Endothelial cell of umbilical vein (primary cell): ENCODE results near the gene HTR3B. TPM values are rescaled to one million over a fixed set of nuclear protein-coding genes. Genes with fewer than 3 reads are reported as not detected.

ENCODE experiments used
- BruUV-seq: library from RNA; stranded (reverse); fragments of 400-500 nt; replicated peaks from 2 replicates; lab custom pipeline; 2021; lab: Mats Ljungman, UMichigan
- CTCF ChIA-PET: fragments of 300-600, 350-600 bp; sonication (Branson Sonifier 250); formaldehyde crosslinking; loops from one replicate; lab custom pipeline; 2021; ENCODE audit warnings: antibody characterized with exemption, inconsistent platforms; lab: Charles Lee
- POLR2A ChIA-PET: fragments of 300-600, 350-600 bp; sonication (Branson Sonifier 250); formaldehyde crosslinking; loops from one replicate; lab custom pipeline; 2021; ENCODE audit warnings: antibody characterized with exemption, inconsistent platforms; lab: Charles Lee
- DNase-seq: peaks from one replicate; pipeline ENCODE4 v3.0.0-alpha.2; 2011; ENCODE audit warnings: low read depth, low spot score
- FAIRE-seq: peaks from 2 replicates; lab custom pipeline; 2011; peaks lifted over from hg19 to GRCh38; lab: Jason Lieb, UNC
- H2AFZ ChIP-seq: 2 replicates; pipeline ENCODE4 v1.6.0; 2012; ENCODE audit warnings: low read depth, low read length, control low read depth, inconsistent platforms
- H3K27ac ChIP-seq: 2 replicates; pipeline ENCODE4 v1.5.1; 2011; ENCODE audit warnings: low read depth, mild to moderate bottlenecking, control low read depth, low read length, moderate library complexity; ENCODE audit not compliant: insufficient read depth
- H3K27me3 ChIP-seq, 2 experiments: 2 replicates each; pipeline versions ENCODE4 v1.6.0 to v1.6.1; 2011; ENCODE audit warnings: low read length in 2 of 2, mixed read lengths in 1 of 2; ENCODE audit not compliant: control insufficient read depth in 2 of 2, insufficient read depth in 2 of 2
- H3K36me3 ChIP-seq, 2 experiments: 2 replicates in 1 of 2; 3 replicates in 1 of 2; pipeline ENCODE4 v1.5.1; 2011; ENCODE audit warnings: low read length in 2 of 2, mild to moderate bottlenecking in 1 of 2, moderate library complexity in 1 of 2; ENCODE audit not compliant: control insufficient read depth in 2 of 2, insufficient read depth in 2 of 2; ENCODE audit errors: extremely low read depth in 1 of 2
- H3K4me1 ChIP-seq: 3 replicates; pipeline ENCODE4 v1.5.1; 2011; ENCODE audit warnings: mild to moderate bottlenecking, low read length; ENCODE audit not compliant: control insufficient read depth, insufficient read depth; ENCODE audit errors: extremely low read depth
- H3K4me2 ChIP-seq: 2 replicates; pipeline ENCODE4 v1.6.1; 2011; ENCODE audit warnings: low read length, control low read depth, mixed read lengths; ENCODE audit not compliant: insufficient read depth
- H3K4me3 ChIP-seq, 3 experiments: fragments of 200-600 bp in 1 of 3; sonication (generic), shearing (Covaris generic) in 1 of 3; replicated peaks in 1 of 3; 2 replicates each; pipeline ENCODE4 v1.5.1; 2011 to 2016; ENCODE audit warnings: control low read depth in 3 of 3, low read length in 3 of 3, mild to moderate bottlenecking in 2 of 3, inconsistent platforms in 1 of 3, low read depth in 1 of 3, moderate library complexity in 1 of 3; ENCODE audit not compliant: insufficient read depth in 1 of 3
- H3K79me2 ChIP-seq: 2 replicates; pipeline ENCODE4 v1.6.0; 2012; ENCODE audit warnings: low read length, inconsistent platforms; ENCODE audit not compliant: control insufficient read depth, insufficient read depth
- H3K9ac ChIP-seq: replicated peaks from 2 replicates; pipeline ENCODE3; 2011; ENCODE audit warnings: low read length, control low read depth; ENCODE audit not compliant: insufficient read depth; ENCODE audit errors: extremely low read depth
- H3K9me1 ChIP-seq: replicated peaks from 3 replicates; pipeline ENCODE4 v1.6.0; 2011; ENCODE audit warnings: mild to moderate bottlenecking, low read length; ENCODE audit not compliant: control insufficient read depth, insufficient read depth; ENCODE audit errors: extremely low read depth
- H3K9me3 ChIP-seq: replicated peaks from 2 replicates; pipeline ENCODE4 v1.5.1; 2012; ENCODE audit warnings: low read length, inconsistent platforms; ENCODE audit not compliant: control insufficient read depth, insufficient read depth
- H4K20me1 ChIP-seq: replicated peaks from 2 replicates; pipeline ENCODE3; 2011; ENCODE audit warnings: mild to moderate bottlenecking, low read length; ENCODE audit not compliant: control insufficient read depth, insufficient read depth; ENCODE audit errors: extremely low read depth
- EZH2 ChIP-seq: IDR thresholded peaks from 2 replicates; pipeline ENCODE4 v1.6.1; 2012; ENCODE audit warnings: borderline replicate concordance, low read depth, mild to moderate bottlenecking, moderate library complexity, low read length, inconsistent platforms; ENCODE audit not compliant: severe bottlenecking
- FOS ChIP-seq: IDR thresholded peaks from 2 replicates; pipeline ENCODE4 v1.6.1; 2011; ENCODE audit warnings: mild to moderate bottlenecking, low read length, moderate library complexity, borderline replicate concordance; ENCODE audit not compliant: insufficient read depth
- GATA2 ChIP-seq: IDR thresholded peaks from 2 replicates; pipeline ENCODE4 v1.7.0; 2011; ENCODE audit warnings: low read depth, mild to moderate bottlenecking, moderate library complexity, mixed read lengths, low read length; ENCODE audit not compliant: insufficient read length, insufficient read depth
- JUN ChIP-seq: IDR thresholded peaks from 2 replicates; pipeline ENCODE4 v1.6.1; 2011; ENCODE audit warnings: borderline replicate concordance, low read depth; ENCODE audit not compliant: insufficient read length, insufficient read depth
- MYC ChIP-seq: IDR thresholded peaks from one replicate; pipeline ENCODE4 v1.6.1; 2011; ENCODE audit warnings: mild to moderate bottlenecking, low read depth, low read length
- POLR2A ChIP-seq: IDR thresholded peaks from 2 replicates; pipeline ENCODE4 v1.6.1; 2012; ENCODE audit warnings: low read depth, mild to moderate bottlenecking, control low read depth, low read length
- POLR2AphosphoS5 ChIP-seq: IDR thresholded peaks from 2 replicates; pipeline ENCODE4 v1.6.1; 2012; ENCODE audit warnings: low read depth, mild to moderate bottlenecking, control low read depth, low read length, moderate library complexity; ENCODE audit not compliant: insufficient read depth
- dilution Hi-C: fragments of 300-500 bp; cut with MboI; formaldehyde crosslinking; loops from one replicate; pipeline ENCODE4 v1.15.0; 2019; ENCODE audit warnings: low sequenced_read_pairs; ENCODE audit not compliant: extremely low pct_ligation_motif_present
- intact Hi-C: fragments of 100-400 bp; cut with micrococcal nuclease; formaldehyde crosslinking; loops from one replicate; pipeline ENCODE4 v1.10.0; 2022
- polyA plus RNA-seq, 4 experiments: library from polyadenylated mRNA; depleted of rRNA in 3 of 4; stranded (reverse) in 3 of 4; unstranded in 1 of 4; fragments of >200 nt; gene quantifications; 2 replicates each; pipeline versions ENCODE4 v1.2.1 to v1.2.3, GENCODE V29; 2011 to 2012; ENCODE audit warnings: missing spikeins in 1 of 4
- total RNA-seq: library from RNA; stranded (reverse); gene quantifications from 2 replicates; pipeline ENCODE4 v1.2.3, GENCODE V29; 2021
- TF ChIP-seq, protein P1 (sequence below), 2 donors: IDR thresholded peaks; 1 replicate in 1 of 2; 2 replicates in 1 of 2; pipeline ENCODE4 v1.5.1; 2011; ENCODE audit warnings: low read length in 2 of 2, mild to moderate bottlenecking in 2 of 2, moderate library complexity in 2 of 2, control low read depth in 1 of 2, inconsistent platforms in 1 of 2, low read depth in 1 of 2; ENCODE audit not compliant: insufficient read depth in 1 of 2; ENCODE audit errors: extremely low read depth in 1 of 2
- TF ChIP-seq, protein P2 (sequence below): IDR thresholded peaks from 2 replicates; pipeline ENCODE4 v1.6.1; 2011; ENCODE audit not compliant: insufficient read depth, insufficient read length

Gene HTR3B
- total and polyA plus RNA-seq, 2 donors (not counting 3 experiments of a cell fraction or from before 2014, with no cell fraction given), result not detected

DNA sequence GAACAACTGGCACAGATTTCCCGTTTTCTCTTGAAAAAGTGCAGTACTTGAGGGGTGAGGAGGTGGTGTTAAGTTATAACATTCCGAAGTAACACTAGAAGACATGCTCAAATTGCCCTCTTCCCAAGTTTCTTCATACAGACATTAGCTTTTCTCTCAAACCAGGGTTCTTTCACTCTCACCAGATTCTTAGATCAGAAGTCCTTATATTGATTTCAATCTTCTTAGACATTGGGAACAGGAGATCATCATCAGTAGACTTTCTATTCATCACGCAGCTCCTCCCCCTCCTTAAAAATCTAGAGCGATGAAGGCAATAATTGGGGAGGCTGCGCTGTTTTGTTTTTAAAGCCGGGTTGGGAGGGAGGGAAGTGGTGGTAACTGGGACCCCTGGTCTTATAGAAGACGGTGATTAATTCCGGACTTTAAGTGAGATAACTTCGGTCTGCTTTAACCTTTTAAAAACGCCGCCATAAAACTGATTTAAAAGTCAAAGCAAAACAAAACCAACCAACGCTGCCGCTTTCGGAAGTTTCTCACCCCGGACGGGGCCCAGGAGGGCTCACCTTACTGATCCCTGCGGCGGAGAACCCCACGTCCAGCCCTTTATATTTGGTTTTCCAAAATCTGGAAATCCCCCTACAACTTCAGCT, 29.9 kb upstream of the HTR3B start:
- Histone ChIP-seq H3K9me3 (no peaks in the 10 kb centered on the region), H3K4me1 (peaks cover 24% of the 10 kb centered on the region), H3K4me3 (peak overlapping the region; percentile 43 to 94 (median 94)), H3K27ac (peak overlapping the region; percentile 39), H2AFZ (peak overlapping the region; percentile 92), H3K79me2 (peaks cover 6% of the 10 kb centered on the region), H3K9me1 (no peaks in the 10 kb centered on the region), H3K4me2 (peak overlapping the region; percentile 98), H3K9ac (peak overlapping the region; percentile 88), H3K27me3 (no peaks in the 10 kb centered on the region), H3K36me3 (no peaks in the 10 kb centered on the region), H4K20me1 (no peaks in the 10 kb centered on the region)
- TSS peak; percentile 22 for BruUV-seq
- dilution Hi-C loops (no loop called here), intact Hi-C loops (loop anchor here (1.0 to 5.0 kb wide), 3 partner anchors 68 to 528 kb away; partner anchors contain the start of genes C11orf71, RBM7 and ZW10)
- ChIA-PET POLR2A (interaction anchor here (0.6 to 0.7 kb wide), 2 partner anchors 20 to 46 kb away, joined by 3 read pairs; no protein-coding TSS in a partner anchor), CTCF (interaction anchor here (0.9 to 1.9 kb wide), 6 partner anchors 15 to 387 kb away, joined by 3 to 14 read pairs (median 4); partner anchors contain the start of gene ZW10)
- TF ChIP-seq, protein P1, sequence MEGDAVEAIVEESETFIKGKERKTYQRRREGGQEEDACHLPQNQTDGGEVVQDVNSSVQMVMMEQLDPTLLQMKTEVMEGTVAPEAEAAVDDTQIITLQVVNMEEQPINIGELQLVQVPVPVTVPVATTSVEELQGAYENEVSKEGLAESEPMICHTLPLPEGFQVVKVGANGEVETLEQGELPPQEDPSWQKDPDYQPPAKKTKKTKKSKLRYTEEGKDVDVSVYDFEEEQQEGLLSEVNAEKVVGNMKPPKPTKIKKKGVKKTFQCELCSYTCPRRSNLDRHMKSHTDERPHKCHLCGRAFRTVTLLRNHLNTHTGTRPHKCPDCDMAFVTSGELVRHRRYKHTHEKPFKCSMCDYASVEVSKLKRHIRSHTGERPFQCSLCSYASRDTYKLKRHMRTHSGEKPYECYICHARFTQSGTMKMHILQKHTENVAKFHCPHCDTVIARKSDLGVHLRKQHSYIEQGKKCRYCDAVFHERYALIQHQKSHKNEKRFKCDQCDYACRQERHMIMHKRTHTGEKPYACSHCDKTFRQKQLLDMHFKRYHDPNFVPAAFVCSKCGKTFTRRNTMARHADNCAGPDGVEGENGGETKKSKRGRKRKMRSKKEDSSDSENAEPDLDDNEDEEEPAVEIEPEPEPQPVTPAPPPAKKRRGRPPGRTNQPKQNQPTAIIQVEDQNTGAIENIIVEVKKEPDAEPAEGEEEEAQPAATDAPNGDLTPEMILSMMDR (IDR thresholded peaks at IDR 0.05; ENCODE audit: extremely low read depth in 1 of 2, insufficient read depth in 1 of 2, low read depth in 1 of 2, low read length in 2 of 2), result no peak
- no peak for TF ChIP-seq GATA2
- TF ChIP-seq FOS, result no peak
- no peak for TF ChIP-seq MYC
- no peak for TF ChIP-seq JUN
- no peak for TF ChIP-seq POLR2AphosphoS5
- TF ChIP-seq EZH2, result no peak
- no peak for TF ChIP-seq POLR2A
- TF ChIP-seq, protein P2, sequence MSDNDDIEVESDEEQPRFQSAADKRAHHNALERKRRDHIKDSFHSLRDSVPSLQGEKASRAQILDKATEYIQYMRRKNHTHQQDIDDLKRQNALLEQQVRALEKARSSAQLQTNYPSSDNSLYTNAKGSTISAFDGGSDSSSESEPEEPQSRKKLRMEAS, result no peak
- FAIRE-seq (no peak), DNase-seq (peak; percentile 53)
